GM18868 (cell line): ENCODE measurements around the gene POLR1H.
"Not testable (repeated sequence)": the region's sequence is repeated elsewhere in the genome, so short reads cannot be mapped to it uniquely, and the experiment has no call there.

Experiments
- ATAC-seq: cut with Tn5 transposase; IDR thresholded peaks from one replicate; pipeline ENCODE4 v1.9.1; 2021; ENCODE audit warnings: mild to moderate bottlenecking, moderate library complexity; ENCODE audit not compliant: unreplicated experiment

The POLR1H gene, protein sequence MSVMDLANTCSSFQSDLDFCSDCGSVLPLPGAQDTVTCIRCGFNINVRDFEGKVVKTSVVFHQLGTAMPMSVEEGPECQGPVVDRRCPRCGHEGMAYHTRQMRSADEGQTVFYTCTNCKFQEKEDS

DNA sequence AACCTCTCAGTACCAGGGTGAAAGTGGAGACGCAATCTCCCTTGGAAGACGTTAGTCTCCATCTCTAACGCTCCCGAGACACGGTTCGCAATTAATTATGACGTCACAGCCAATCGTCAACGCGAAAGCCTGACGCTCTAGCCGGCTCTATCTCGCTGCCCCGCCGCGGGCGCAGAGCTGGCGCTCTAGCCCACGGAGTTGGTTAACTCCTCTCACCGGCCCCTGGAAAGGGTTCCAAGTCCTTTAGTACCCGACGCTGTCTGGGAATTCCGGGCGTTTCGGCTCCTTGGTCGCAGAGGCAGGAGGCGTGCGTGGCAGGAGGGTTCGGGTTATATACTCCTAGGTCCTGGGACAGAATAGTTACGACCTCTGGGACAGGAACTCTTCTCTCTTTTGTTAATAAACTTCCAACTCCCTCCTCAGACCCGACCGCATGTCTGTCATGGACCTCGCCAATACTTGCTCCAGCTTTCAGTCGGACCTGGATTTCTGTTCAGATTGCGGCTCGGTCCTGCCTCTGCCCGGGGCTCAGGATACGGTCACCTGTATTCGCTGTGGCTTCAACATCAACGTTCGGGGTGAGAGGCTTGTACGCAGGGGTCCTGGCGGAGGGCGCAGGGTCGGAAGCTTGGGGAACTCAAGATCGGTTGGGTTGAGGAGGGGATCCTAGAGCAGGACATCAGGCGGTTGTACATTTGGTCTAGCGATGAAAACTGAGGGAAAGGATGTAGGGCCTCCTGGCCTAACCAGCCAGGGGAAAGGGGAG, at the start of gene POLR1H:
Gene POLR1H (plus strand): TSS at position 174 of the 766 bp plus-strand sequence. CDS start 260 bp downstream, at position 434.
- ATAC-seq: peak; percentile 87

DNA sequence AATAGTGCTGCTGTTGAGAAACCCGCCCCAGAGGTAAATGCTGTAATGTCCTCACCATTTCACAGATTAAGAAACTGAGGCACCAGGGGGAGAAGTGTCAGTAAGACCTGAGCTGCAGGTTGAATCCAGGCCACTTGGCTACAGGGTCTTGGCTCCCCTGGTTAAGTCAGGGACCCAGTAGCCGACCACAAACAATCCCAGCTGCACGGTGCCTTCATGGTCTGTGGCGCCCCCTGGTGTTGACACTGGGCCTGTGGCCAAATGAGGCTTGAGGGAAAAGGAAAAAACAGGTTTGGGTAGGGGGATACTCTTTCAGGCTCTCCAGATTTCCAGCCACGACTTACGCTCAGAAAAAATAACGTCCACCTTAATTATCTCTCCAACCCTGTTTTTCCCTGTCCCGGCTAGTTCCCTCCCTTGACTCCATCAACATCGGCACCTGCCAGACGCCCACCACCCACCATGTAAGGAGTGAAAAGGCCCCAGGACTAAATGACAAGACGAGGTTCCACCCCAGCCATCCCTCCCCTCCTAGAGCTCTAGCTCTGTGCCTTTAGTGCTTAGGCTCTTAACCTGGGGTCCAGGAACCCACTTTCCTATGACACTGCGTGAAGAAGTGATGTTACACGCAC, 47.7 kb upstream of the POLR1H start:
- ATAC-seq: no peak

DNA sequence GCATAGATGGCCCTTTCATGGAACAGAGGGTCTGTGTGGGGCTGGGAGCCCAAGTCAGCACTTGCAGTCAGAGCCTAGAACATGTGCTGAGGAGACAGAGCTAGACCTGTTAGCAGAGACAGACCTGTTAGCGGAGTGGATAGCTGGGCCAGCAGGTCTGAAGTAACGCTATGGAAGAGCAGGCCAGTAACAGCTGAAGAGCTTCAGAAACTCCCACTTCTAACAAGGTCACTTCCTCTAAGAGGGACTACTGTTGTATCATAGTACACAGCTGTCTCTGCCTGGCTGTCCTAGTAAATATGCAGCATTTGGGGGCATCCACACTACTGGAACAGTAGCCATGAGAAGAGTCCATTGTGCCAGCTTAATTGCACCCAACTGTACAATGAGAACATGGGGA, 41.2 kb upstream of the POLR1H start:
- no peak for ATAC-seq

DNA sequence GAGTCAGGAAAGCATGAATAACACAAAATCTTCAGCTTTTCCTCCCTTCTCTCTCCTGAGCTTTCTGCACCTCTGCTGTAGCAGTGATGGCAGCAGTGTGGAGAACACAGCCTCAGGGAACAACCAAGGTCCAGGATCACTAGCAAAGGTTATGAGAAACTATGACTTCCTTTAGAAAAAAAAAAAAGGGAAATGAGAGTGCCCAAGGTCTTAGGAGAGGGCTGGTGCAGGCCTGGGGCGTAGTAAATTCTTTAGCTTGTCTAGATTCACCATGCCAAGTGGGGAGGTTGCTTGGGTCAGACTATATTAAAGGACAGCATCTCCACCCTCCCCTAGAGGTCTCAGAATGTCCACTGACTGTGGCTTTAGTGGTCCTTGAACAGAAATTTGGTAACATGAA, 40.4 kb upstream of the POLR1H start:
- ATAC-seq: no peak

DNA sequence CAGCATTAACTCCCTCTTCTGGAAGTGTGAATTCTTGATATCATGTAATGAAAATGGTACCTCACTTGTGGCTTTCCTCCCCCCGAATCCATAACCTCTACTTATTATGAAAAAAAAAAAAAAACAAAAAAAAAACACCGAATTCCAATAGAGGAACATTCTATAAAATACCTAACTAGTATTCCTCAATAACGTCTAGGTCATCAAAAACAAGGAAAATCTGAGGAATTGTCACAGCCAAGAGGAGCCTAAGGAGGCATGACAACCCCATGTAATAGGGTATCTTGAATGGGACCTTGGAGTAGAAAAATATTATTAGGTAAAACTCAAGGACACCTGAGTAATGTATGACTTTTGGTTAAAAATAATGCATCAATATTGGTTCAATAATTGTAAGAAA, 38.9 kb upstream of the POLR1H start:
- no peak for ATAC-seq

DNA sequence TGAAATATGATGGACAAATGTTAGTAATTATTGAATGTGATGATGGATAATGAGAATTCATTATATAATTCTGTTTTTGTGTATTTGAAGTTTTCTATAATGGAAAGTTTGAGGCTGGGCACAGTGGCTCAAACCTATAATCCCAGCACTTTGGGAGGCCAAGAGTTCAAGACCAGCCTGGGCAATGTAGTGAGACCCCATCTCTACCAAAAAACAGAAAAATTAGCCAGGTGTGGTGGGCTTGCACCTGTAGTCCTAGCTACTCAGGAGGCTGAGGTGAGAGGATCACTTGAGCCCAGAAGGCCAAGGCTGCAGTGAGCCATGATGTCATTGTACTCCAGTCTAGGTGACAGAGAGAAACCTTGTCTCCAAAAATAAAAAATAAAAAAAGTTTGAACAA, 38.4 kb upstream of the POLR1H start:
- ATAC-seq: not testable (repeated sequence)

DNA sequence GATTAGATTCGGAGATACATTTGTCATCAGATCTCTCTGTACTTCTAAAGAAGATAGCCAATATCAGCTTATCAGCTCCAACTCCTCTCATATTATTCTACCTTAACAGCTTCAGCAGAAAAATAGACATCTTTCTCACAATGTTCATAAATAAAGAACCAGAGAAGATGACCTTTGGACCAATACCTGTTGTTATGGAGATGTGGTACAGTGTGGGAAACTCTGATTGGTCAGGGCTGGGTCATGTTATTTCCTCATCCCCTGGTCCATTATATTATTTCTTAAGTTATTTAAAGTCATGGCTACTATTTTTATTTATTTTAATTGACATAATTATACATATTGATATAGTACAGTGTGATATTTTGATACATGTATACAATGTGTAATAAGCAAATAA, 35.9 kb upstream of the POLR1H start:
- ATAC-seq: no peak

DNA sequence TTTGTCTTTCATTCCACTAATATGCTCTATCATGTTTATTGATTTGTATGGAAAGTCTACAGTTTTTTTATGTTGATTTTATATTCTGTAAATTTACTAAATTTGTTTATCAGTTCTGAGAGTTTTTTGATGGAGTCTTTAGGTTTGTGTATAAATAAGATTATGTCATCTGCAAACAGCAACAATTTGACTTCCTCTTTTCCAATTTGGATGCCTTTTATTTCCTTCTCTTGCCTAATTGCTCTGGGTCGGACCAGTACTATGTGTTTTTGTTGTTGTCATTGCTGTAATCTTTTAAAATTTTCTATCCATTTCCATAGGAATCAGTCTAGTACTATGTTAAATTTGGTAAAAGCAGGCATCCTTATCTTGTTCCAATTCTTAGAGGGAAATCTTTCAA, 31.5 kb upstream of the POLR1H start:
- ATAC-seq: no peak

DNA sequence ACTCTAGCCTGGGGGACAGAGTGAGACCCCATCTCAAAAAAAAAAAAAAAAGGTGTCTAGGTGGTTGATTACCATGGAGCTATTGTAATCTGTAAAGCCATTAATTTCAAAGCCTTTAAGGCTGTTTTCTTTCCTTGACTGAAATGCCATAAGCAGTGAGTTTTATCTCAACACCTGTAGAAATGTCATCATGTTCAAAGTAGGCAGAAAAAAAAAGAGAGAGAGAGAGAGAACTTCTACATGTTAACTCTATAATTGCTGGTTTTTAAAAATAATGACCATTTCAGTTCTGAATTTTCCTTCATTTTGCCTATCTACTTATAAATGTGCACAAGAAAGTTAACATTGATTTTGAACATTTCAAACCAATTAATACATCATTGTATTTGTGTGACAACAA, 29.7 kb upstream of the POLR1H start:
- no peak for ATAC-seq

DNA sequence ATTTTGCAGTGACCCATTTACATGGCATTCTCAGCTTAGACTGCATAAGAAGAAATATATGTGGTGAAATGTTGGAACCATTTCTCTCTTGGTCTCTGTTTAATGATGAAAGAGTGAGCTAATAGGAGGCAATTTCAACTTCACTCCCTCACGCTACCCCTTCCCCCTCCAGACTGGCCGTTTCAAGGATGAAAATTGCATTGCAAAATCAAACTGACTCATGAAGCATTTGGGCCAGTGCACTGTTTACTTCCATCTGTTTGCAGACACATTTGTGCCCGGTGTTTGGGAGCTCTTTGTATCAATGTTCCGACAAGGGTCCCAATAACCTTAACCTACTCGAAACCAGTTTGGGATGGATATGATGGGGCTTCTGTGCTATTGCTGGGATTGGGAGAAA, 27.6 kb upstream of the POLR1H start:
- not testable (repeated sequence) for ATAC-seq

DNA sequence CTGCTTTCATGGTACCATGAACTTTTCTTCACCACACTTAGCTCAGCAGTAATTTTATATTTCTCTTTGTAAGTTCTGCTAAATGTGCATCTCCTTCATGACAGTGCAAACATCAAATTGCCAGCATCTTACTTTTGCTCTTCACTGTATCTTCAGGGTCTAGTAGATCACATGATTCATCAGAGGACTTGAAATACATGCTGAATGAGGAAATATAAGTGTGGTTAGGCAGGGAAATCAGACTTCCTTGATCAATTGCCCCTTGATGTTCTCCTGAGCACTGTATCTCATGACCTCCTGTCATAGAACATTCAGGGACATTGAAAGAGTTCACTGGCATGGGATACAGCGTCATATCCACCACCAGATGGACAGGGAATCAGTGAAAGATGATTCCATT, 25.3 kb upstream of the POLR1H start:
- ATAC-seq: no peak

DNA sequence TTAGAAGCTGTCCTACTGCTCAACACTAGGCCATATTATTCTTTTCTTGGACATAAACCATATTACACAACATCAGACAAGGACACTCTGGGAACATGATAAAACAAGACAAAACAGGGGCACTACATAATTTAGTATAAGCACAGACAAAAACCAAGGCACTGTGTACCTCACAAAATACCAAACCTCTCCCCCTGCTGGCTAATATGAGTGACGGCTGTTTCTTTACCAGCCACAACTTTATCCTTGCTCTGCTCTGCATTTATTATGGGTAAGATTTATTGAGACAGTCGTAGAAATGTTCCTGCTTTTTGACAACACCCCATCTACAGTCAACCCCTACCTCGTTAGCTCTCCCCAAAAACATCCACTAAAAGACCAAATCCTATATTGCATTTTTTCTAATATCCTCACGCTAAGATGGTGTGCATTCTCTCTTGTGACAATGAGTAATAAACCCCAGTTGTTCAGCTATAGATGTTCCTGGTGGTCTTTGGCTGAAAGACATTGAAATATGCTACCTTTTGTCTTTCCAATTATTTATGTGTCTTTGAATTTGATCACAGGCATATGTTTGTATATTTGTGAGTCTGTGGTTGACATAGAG, 23.8 kb upstream of the POLR1H start:
- no peak for ATAC-seq

DNA sequence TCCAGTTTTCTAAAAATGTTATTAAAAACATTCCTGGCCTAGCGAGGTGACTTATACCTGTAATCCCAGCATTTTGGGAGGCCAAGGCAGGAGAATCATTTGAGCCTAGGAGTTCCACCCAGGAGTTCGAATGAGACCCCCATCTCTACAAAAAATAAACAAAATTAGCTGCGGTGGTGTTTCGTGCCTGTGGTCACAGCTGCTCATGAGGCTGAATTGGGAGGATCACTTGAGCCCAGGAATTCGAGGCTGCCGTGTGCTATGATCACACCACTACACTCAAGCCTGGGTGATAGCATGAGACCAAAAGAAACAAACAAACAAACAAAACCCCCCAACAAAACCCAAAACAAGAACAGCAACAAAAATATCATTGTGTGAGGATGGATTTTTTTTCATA, 19.8 kb upstream of the POLR1H start:
- ATAC-seq: no peak

DNA sequence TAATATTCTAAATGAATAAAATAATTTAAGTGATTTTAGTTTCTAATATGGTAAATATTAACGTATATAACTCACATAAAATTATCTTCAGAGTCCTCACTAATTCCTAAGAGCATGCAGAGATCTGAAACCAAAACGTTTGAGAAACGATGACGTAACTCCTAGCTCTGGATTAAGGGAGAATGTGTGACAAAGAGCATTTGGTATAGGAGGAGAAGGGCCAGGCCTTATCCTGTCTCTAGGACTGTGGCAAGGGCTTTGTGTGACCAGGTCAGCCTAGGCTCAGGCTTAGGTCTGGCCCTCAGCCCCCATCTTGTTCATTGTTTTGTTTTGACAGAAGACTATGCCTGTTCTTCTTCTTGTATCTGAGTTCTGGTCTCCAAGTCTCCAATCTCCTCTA, 19.2 kb upstream of the POLR1H start:
- ATAC-seq: no peak

DNA sequence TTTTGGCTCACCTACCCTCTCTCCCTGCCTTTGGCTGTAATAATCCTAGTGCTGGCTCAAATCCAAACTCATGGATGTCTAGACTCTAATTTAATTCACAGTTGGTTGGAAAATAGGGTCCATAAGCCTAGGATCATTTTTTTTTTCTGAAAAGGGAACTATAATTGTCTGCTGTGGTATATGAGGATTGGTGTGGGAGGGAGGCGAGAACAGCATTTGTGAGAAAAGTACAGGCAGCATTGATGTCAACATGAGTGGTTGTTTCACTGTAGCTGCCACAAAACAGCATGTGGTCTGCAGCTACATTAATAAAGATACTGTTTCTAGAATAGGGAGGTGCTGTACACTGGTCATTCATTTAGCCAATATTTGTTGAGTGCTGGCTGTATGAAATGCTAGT, 18.6 kb upstream of the POLR1H start:
- ATAC-seq: peak; percentile 51

DNA sequence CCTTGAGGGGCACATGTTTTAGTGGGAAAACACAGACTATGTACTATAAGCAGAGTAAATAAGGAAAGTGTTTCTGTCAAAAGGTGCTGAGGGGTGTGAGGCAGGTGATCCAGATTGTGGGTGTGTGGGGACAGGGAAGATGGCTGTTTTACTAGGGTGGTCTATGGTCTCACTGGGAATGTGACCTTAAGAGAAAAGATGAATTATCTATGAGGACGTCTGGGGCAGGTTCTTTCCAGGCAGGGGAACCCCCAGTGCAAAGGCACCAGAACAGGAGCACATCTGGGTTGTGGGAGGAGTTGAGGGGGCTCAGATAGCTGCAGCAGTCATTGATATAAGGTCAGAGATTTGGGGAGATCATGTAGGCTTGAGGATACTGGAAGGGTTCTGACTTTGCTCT, 18.2 kb upstream of the POLR1H start:
- peak; percentile 42 for ATAC-seq

DNA sequence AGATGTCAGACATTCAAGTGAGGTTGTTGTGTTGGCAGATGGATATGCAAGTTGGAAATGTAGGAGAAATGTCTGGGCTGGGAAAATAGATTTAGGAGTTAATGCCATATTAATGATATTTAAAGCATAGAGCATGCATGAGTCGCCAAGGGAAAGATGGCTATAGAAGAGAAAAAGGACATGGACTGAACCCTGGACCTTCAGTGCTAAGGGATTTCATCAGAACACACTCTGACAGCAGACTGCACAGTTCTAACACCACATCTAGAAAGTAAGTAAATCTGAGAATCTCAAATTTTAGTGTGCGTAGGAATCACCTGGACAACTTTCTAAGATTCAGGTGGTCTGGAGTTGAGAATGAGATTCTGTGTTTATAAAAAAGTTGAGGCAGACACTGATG, 17.3 kb upstream of the POLR1H start:
- no peak for ATAC-seq

DNA sequence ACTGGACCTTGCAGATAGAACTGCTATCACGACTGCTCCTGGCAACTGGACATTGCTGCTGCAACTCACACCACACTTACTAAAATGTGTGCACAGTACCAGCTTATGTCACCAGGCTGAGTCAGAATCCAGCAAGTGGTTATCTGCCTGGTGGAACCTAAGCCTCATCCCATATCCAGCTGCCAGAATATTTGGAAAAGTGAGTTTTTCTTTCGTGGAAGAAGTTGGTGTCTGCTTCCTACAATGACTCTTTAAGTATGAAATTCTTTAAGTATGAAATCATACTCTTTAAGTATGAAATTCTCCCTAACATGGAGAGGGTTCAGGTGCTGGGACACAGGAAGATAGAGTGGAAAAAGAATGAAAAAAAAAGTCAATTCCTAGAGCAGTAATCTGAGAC, 16.4 kb upstream of the POLR1H start:
- no peak for ATAC-seq

DNA sequence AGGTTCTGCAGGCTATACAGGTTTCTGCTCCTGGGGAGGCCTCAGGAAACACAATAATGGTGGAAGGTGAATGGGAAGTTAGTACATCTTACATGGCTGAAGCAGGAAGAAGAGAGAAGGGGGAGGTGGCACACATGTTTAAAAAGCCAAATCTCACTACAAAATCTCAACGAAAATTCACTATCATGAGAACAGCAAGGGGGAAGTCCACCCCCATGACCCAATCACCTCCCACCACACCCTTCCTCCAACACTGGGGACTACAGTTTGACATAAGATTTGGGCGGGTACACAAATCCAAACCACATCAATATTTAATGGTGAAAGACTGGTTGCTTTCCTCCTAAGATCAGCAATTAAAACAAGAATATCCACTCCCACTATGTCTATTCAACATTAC, 13.8 kb upstream of the POLR1H start:
- no peak for ATAC-seq

DNA sequence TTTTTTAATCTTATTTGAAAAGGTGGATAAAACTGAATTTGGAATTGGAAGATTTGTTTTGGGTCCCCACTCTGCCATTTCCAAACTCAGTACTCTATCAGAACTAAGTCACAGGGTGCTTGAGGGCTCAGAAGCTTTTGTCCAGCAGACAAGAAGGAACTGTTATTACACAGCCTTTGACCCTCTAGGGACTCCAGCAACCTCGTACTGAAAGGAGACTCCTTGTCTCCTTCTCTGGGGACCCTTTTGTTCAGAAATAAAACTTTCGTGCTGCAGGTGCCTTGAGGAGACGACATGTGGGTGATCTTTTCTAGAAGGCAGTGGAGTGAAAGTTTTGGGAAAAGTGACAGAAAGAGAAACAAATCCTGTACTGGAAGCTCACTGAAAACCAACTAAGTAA, 7.4 kb upstream of the POLR1H start:
- no peak for ATAC-seq

DNA sequence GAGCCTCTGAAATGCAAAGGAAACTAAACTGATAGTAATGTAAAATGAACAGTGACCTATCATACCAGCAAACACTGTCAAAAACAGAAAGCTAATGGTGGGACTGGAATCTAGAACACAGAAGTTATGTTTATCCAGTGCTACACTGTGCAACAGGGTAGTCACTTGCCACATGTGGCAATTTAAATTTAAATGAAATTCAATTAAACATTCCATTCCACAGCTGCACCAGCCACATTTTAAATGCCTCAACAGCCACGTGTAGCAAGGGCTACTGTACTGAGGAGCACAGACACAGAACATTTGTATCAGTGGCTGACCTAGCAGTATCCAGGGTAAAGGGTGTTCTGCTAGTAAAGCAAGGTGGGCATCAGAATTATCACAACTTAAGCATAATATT, 5.6 kb upstream of the POLR1H start:
- no peak for ATAC-seq

DNA sequence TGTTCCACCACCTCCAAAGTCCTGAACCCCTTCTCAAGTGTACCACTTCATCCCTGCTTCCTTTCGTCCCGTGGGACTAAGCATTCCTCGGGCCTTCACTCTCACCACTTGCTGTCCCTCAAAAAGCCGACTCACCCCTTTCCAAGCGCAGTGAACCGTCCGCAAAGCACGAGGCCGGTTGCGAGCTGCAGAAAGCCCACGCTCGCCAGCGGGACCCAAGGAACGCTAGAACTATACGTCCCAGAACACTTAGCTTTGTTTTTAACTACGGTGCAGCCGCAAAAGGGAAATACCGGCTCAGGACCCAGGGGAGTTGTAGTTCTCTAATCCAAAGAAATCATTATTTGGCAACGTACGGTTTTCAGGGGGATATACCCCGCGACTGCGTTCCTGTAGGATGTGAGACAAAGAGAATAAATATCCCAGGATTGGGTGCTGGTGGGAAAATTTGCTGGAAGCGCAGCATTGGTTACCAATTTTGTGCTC, 416 bp upstream of the POLR1H start:
- peak; percentile 23 for ATAC-seq
